ENCODE results near the gene NFIC. TPM values are rescaled to one million over a fixed set of nuclear protein-coding genes. Genes with fewer than 3 reads are reported as not detected.

Gene NFIC
- total RNA-seq, 1 experiment from 2014 or later: 8.0 TPM

- peak; percentile 61 for DNase-seq
- Histone ChIP-seq H2BK12ac (ENCODE audit: insufficient read length, low read depth, low read length) (no peak overlapping the region), H2BK120ac (ENCODE audit: low read depth, low read length, poor library complexity, severe bottlenecking) (no peak overlapping the region), H3K27ac (ENCODE audit: insufficient read length, low read depth, low read length) (no peak overlapping the region), H2AK5ac (ENCODE audit: insufficient read length, low read length) (no peak overlapping the region), H3K4ac (ENCODE audit: low read depth, low read length) (no peak overlapping the region), H3K27me3 (ENCODE audit: insufficient read depth, low read length) (no peaks in the 10 kb centered on the region), H3K23ac (ENCODE audit: insufficient read length, low read depth, low read length) (no peak overlapping the region), H2AFZ (ENCODE audit: low read length) (no peak overlapping the region), H4K91ac (ENCODE audit: insufficient read length, low read depth, low read length) (no peak overlapping the region), H3K9ac (ENCODE audit: extremely low read depth, insufficient read length, low read length) (no peak overlapping the region), H3K18ac (ENCODE audit: insufficient read length, low read depth, low read length) (no peak overlapping the region), H3K4me1 (ENCODE audit: insufficient read depth, low read length) (no peaks in the 10 kb centered on the region), H4K20me1 (ENCODE audit: control insufficient read depth, insufficient read depth, insufficient read length) (no peaks in the 10 kb centered on the region), H3K4me2 (ENCODE audit: insufficient read depth, insufficient read length, low read length) (no peak overlapping the region), H2BK5ac (ENCODE audit: insufficient read length, low read length) (no peak overlapping the region), H3K56ac (ENCODE audit: insufficient read length, low read depth, low read length) (no peak overlapping the region), H4K5ac (ENCODE audit: insufficient read length, low read depth, low read length) (no peak overlapping the region), H3K79me2 (ENCODE audit: insufficient read depth, low read length) (no peaks in the 10 kb centered on the region), H3K14ac (ENCODE audit: insufficient read depth, low read length) (no peak overlapping the region), H2BK15ac (ENCODE audit: low read depth, low read length) (no peak overlapping the region), H4K8ac (replicated peaks; ENCODE audit: insufficient read length, low read depth, low read length) (no peak overlapping the region), H3T11ph (ENCODE audit: low read length) (no peak overlapping the region), H3K9me3 (ENCODE audit: control insufficient read depth, low read depth, low read length) (no peaks in the 10 kb centered on the region), H2BK20ac (ENCODE audit: low read depth, low read length, poor library complexity, severe bottlenecking) (no peak overlapping the region), H3K79me1 (ENCODE audit: insufficient read depth, low read depth, low read length, poor library complexity, severe bottlenecking) (no peaks in the 10 kb centered on the region), H3K23me2 (ENCODE audit: insufficient read length, low read depth, low read length, poor library complexity, severe bottlenecking) (no peaks in the 10 kb centered on the region)
- no peak overlapping the region for H3K27ac Mint-ChIP-seq
- no CpG with 5 or more reads among the region's 17 CpGs for WGBS (ENCODE audit: extremely low coverage, insufficient read length, low lambda C conversion rate)
- H3K36me3 Mint-ChIP-seq (ENCODE audit: insufficient read depth in 1 of 3, low read depth in 3 of 3): no peaks in the 10 kb centered on the region; a peak in 1 of 7 replicates
- no peak for TF ChIP-seq CTCF (conservative IDR thresholded peaks at IDR 0.05)
- H3K27me3 Mint-ChIP-seq (ENCODE audit: low read depth): peaks cover 63% of the 10 kb centered on the region
- H3K4me1 Mint-ChIP-seq: peaks cover 3 to 12% of the 10 kb centered on the region in 2 experiments
- no peak overlapping the region for H3K4me3 Mint-ChIP-seq
- peaks cover under 1 to 4% of the 10 kb centered on the region in 2 experiments; a peak in 4 of 5 replicates for H3K9me3 Mint-ChIP-seq
Measured at GRCh38 chr19:3397266-3398022, 31.1 kb downstream of the NFIC start.
